ENCODE measurements around the gene FCRL2. TPM values are rescaled to one million over a fixed set of nuclear protein-coding genes. Genes with fewer than 3 reads are reported as not detected.

FCRL2 gene
- total RNA-seq, 3 donors from 2014 or later (not counting 1 experiment from before 2014, with no cell fraction given) = 0.49 to 1.1 (median 0.88) TPM

DNA sequence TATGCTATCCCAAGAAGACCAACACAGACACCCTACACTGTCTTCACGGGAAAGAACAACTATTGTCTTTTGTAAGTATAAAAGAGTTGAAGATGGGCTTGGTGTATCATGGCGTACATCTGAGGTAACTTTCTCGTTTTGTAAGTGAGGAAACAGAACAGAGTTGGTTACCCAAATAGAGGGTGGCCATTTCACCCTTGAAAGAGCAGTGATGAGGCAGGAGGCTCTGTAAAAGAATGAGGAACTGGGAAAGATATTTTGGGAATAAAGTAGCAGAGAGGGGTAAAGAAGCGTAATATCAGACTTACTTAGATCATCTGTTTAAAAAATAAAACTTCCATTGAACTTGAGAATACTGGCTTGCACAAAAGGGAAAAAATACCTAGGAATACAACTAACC lies 18.9 kb downstream of the FCRL2 start:
- Mint-ChIP-seq H3K4me1 (peaks cover 8 to 14% of the 10 kb centered on the region in 2 donors), H3K4me3 (no peak overlapping the region), H3K9me3 (peaks cover 0 to 4% of the 10 kb centered on the region in 2 donors), H3K27me3 (ENCODE audit: low read depth in 2 of 2) (no peaks in the 10 kb centered on the region), H3K27ac (no peak overlapping the region), H3K36me3 (no peaks in the 10 kb centered on the region)
- Histone ChIP-seq H3K36me3 (ENCODE audit: control insufficient read depth, insufficient read depth, low read length) (no peaks in the 10 kb centered on the region), H3K4me1 (ENCODE audit: control insufficient read depth, insufficient read depth, low read length) (peaks cover 1% of the 10 kb centered on the region), H3K4me3 (ENCODE audit: low read length) (no peak overlapping the region), H3K27ac (ENCODE audit: low read length) (no peak overlapping the region), H3K27me3 (ENCODE audit: control insufficient read depth, insufficient read depth, low read length) (no peaks in the 10 kb centered on the region), H3K9me3 (ENCODE audit: control insufficient read depth, insufficient read depth, low read length) (no peaks in the 10 kb centered on the region)
- intact Hi-C loops (cut with micrococcal nuclease) = no loop called here
- TF ChIP-seq CTCF (IDR thresholded peaks at IDR 0.05) = no peak
- DNase-seq = no peak
- no peak for ATAC-seq
- 79% methylated on average over 2 of the region's 4 CpGs for WGBS (ENCODE audit: insufficient coverage)

DNA sequence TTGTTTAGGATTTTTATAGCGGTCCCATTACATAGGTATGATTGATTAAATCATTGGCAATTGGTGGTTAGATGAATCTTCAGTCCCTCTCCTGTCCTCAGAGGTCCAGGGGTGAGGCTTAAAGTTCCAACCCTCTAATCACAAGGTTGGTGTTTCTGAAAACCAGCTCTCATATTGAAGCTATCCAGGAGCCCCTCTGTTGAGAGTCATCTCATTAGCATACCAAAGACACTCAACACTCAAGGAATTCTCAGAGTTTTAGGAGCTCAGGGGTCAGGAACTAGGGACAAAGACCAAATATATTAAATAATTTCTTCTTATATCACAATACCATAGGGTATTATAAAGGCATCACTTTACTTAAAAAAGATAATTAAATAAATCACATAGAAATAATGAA lies 23.3 kb downstream of the FCRL2 start:
- no peak overlapping the region for H3K4me3 ChIP-seq (ENCODE audit: low read length)
- no peak overlapping the region for H3K4me3 Mint-ChIP-seq
- no peak for ATAC-seq

DNA sequence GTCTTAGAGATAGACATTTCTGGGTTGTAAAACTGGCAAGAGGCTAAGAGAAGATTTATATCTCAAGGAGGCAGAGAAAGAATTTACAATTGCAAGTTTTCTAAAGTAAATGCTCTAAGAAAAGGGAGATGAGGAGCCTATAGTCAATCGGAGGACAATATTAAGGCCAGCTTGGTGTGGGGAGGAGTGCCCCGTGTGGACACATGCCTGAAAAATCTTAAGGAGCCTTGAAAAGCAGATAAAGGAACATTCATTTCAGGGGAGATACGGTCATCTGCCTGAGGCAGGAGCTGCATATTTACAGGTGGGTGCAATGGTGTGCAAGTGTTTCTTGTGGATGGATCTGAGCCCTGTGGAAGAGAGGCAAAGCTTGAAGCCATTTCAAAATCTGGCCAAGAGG lies 25.6 kb downstream of the FCRL2 start:
- Mint-ChIP-seq H3K9me3 (no peaks in the 10 kb centered on the region), H3K4me1 (peaks cover 30% of the 10 kb centered on the region in 2 donors), H3K4me3 (no peak overlapping the region), H3K36me3 (no peaks in the 10 kb centered on the region), H3K27ac (peak overlapping the region in 1 of 2 donors; percentile 21), H3K27me3 (ENCODE audit: low read depth in 2 of 2) (no peaks in the 10 kb centered on the region)
- H3K9me3 ChIP-seq (ENCODE audit: control insufficient read depth, insufficient read depth, low read length) = no peaks in the 10 kb centered on the region
- ATAC-seq (no peak), DNase-seq (no peak)
- peaks cover 3% of the 10 kb centered on the region for H3K4me1 ChIP-seq (ENCODE audit: control insufficient read depth, insufficient read depth, low read length)
- TF ChIP-seq CTCF (IDR thresholded peaks at IDR 0.05) = no peak
- H3K36me3 ChIP-seq (ENCODE audit: control insufficient read depth, insufficient read depth, low read length) = no peaks in the 10 kb centered on the region
- 89% methylated on average over 3 of the region's 3 CpGs for WGBS (ENCODE audit: insufficient coverage)
- H3K4me3 ChIP-seq (ENCODE audit: low read length) = no peak overlapping the region
- intact Hi-C loops (cut with micrococcal nuclease) = no loop called here
- no peak overlapping the region for H3K27ac ChIP-seq (ENCODE audit: low read length)
- H3K27me3 ChIP-seq (ENCODE audit: control insufficient read depth, insufficient read depth, low read length) = no peaks in the 10 kb centered on the region

More for the DNA sequence above, 23.3 kb downstream of the FCRL2 start:
- no peak for DNase-seq
- no peak overlapping the region for H3K27ac Mint-ChIP-seq
- Histone ChIP-seq H3K9me3 (ENCODE audit: control insufficient read depth, insufficient read depth, low read length) (no peaks in the 10 kb centered on the region), H3K4me1 (ENCODE audit: control insufficient read depth, insufficient read depth, low read length) (no peaks in the 10 kb centered on the region), H3K36me3 (ENCODE audit: control insufficient read depth, insufficient read depth, low read length) (no peaks in the 10 kb centered on the region), H3K27ac (ENCODE audit: low read length) (no peak overlapping the region), H3K27me3 (ENCODE audit: control insufficient read depth, insufficient read depth, low read length) (no peaks in the 10 kb centered on the region)
- intact Hi-C loops (cut with micrococcal nuclease) = no loop called here
- no peaks in the 10 kb centered on the region for H3K9me3 Mint-ChIP-seq
- no peak for TF ChIP-seq CTCF (IDR thresholded peaks at IDR 0.05)
- 100% methylated on average over 1 of the region's 1 CpG for WGBS (ENCODE audit: insufficient coverage)
- peaks cover 10 to 11% of the 10 kb centered on the region in 2 donors for H3K4me1 Mint-ChIP-seq
- no peaks in the 10 kb centered on the region for H3K27me3 Mint-ChIP-seq (ENCODE audit: low read depth in 2 of 2)
- H3K36me3 Mint-ChIP-seq = no peaks in the 10 kb centered on the region

DNA sequence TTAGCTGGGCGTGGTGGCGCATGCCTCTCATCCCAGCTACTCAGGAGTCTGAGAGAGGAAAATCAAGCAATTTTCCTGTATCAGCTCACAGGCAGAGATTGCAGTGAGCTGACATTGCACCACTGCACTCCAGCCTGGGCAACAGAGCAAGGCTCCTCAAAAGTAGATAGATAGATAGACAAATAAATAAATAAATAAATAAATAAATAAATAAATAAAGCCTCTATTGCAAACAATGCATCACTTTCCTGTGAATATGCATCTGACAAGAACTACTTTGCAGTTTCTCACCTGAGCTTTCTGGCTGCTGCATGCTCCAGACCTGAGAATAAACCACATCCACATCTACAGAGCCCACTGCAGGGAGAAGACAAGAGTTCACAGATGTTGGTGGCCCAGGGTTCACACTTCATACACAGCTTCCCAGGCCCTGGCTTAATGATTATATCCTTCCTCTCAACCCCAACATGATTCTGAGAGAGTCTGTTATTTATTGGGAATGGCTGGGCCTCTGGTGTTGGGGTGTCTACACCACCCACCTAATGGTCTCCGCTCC lies 28.6 kb downstream of the FCRL2 start:
- WGBS (ENCODE audit: insufficient coverage) = 96% methylated on average over 2 of the region's 3 CpGs

More for the DNA sequence above, 28.6 kb downstream of the FCRL2 start:
- Histone ChIP-seq H3K9me3 (ENCODE audit: control insufficient read depth, insufficient read depth, low read length) (no peaks in the 10 kb centered on the region), H3K4me1 (ENCODE audit: control insufficient read depth, insufficient read depth, low read length) (peaks cover 3% of the 10 kb centered on the region), H3K27me3 (ENCODE audit: control insufficient read depth, insufficient read depth, low read length) (no peaks in the 10 kb centered on the region), H3K36me3 (ENCODE audit: control insufficient read depth, insufficient read depth, low read length) (no peaks in the 10 kb centered on the region), H3K4me3 (ENCODE audit: low read length) (no peak overlapping the region), H3K27ac (ENCODE audit: low read length) (no peak overlapping the region)
- Mint-ChIP-seq H3K27me3 (ENCODE audit: low read depth in 2 of 2) (no peaks in the 10 kb centered on the region), H3K9me3 (no peaks in the 10 kb centered on the region), H3K4me3 (no peak overlapping the region), H3K27ac (peak overlapping the region in 1 of 2 donors; percentile 21), H3K36me3 (no peaks in the 10 kb centered on the region), H3K4me1 (peaks cover 30% of the 10 kb centered on the region in 2 donors)
- intact Hi-C loops (cut with micrococcal nuclease) = no loop called here
- ATAC-seq (peak in 2 of 3 donors; percentile 38 to 46), DNase-seq (no peak)
- TF ChIP-seq CTCF (IDR thresholded peaks at IDR 0.05) = no peak
